ENCODE data around the gene BUB1. TPM values are rescaled to one million over a fixed set of nuclear protein-coding genes. Genes with fewer than 3 reads are reported as not detected.
"Not testable (repeated sequence)": the region's sequence is repeated elsewhere in the genome, so short reads cannot be mapped to it uniquely, and the experiment has no call there.

The BUB1 gene
- total RNA-seq, 4 donors from 2014 or later: 4.0 to 9.1 (median 5.2) TPM

DNA sequence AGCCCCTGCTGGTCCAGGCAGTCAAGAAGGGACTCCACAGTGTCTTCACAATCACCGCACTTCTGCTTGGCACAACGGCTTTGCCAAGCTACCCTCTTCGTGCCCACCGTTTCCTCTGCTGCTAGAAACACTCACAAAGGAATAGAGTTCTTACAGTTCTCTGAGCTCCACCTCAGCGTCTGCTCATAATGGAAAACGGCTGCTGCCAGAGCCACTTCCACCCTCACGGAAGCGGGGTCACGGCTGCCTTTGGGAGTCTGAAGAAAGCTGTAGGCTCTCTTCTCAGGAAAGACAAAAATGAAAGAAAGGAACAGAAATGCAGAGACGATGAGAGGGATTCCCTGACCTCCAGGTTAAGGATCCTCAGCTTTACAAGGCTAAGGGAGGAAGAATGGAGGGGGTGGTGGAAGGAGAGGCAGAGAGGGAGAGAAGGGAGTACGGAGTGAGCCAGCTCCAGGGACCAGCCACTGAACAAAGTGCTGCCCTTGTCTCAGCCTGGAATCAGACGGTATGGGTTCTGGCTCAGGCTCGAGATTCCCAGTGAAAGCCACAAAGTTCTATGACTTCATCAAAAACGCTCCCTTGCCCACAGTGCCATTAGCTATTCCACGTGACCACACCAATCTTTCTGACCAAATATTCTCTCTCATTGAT lies 88.1 kb downstream of the BUB1 start:
- H3K4me3 ChIP-seq, H3K27me3 ChIP-seq, H3K27ac ChIP-seq, DNase-seq, H3K36me3 ChIP-seq, H3K4me1 ChIP-seq, H3K9me3 ChIP-seq: not testable (repeated sequence)

DNA sequence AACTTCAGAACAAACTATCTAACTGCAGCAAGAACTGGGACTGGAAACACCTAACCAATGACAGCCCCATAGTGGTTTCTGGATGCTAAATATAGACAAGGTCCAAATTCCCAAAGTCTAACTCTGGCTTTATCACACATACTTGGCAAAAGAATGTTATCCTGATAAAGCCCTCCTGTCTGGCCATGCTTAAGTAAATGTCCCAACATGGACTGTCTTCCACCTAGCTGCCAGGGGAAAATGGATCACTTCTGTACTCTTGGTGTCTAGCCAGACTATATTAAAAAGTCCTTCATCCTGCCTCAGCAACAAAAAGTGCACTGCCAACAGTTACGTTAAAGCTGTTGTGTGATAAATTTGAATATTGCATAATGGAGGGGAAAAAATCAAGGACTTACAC lies 89.3 kb downstream of the BUB1 start:
- DNase-seq, H3K36me3 ChIP-seq, H3K4me3 ChIP-seq: not testable (repeated sequence)

More for the DNA sequence above, 89.3 kb downstream of the BUB1 start:
- not testable (repeated sequence) for H3K27ac ChIP-seq, H3K9me3 ChIP-seq, H3K27me3 ChIP-seq, H3K4me1 ChIP-seq

Other genes with a start within 250 kb of the BUB1 start
- gene LIMS4, start 205.2 kb downstream of the BUB1 start, total RNA-seq: 1 to 10 TPM in 2 of 4 donors, under 1 TPM in 1, not detected in 1; 0.67 to 9.9 (median 3.1) TPM
- gene RGPD6, start 100.8 kb downstream of the BUB1 start, total RNA-seq: 10 to 100 TPM; 56.6 to 89.1 (median 78.7) TPM
- not detected for gene ACOXL, start 54.5 kb upstream of the BUB1 start, total RNA-seq